EL (cell line): Measurements from ENCODE around the gene LRRN3.
A peak's percentile ranks its signal among the peaks of the same experiment; 100 is the strongest.

Experiments used
- DNase-seq: peaks from one replicate; pipeline ENCODE4 v3.0.0-alpha.2; 2016

LRRN3 gene

DNA sequence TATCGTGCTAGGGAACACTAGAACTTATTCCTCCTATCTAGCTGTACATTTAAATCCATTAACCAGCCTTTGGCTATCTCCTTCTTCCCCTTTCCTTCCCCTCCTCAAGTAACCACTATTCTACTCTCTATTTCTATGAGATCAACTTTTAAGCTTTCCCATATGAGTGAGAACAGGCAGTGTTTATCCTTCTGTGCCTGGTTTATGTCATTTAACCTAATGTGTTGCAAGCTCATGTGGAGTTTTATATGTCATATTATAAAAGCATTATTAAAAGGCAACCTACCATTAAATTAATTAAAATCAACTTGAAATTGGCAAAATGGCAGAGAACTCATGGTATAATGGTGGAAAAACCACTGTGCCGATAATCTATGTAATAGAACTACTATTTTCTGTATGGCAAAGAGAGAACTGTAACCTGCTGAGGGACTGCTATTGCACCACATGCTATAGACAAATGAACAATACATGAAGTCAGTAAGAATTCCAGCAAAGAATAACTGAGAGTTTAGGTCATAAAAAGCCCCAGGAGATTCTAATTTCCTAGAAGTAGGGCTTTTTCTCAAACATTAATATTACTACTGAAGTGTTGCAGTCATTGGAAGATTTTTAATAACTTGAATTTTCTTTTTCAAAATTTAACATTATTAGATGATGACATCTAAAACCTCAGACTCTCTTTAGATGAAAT is 81.8 kb downstream of the LRRN3 start:
- DNase-seq = peak; percentile 7

DNA sequence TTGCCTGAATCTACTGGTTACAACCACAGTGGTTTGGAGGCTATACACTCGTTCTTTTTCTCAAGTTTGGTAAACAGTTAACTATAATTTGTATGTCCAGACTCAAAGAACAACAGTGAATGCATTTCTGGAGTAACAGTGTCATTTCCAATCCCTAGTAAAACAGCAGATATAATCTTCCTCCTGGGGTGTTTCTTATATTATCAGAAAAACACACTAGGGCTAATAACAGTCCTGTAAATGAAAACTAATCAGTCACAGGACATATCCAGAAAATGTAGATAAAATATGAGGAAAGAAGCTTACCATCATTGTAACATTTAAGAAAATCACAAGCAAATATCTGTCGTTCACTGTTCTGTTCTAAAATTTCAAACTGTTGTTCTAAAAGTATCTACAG is 82.6 kb downstream of the LRRN3 start:
- DNase-seq = no peak

DNA sequence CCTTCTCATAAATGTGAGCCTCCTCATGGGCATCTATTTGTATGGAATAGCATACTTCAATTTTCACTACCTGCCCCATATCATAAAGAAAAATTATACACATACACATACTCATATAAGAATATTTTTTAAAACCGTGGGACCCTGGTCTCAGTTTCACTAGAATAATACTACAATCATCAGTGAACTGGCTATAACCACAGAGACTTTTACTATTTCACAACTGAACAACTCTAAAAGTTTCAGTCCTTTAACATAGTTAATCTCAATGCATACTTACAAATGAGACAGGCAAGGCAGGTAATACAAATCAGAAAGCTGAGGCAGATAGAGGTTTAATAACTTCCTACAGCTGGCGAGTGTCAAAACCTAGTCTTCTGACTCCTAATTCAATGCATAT is 83.1 kb downstream of the LRRN3 start:
- no peak for DNase-seq

DNA sequence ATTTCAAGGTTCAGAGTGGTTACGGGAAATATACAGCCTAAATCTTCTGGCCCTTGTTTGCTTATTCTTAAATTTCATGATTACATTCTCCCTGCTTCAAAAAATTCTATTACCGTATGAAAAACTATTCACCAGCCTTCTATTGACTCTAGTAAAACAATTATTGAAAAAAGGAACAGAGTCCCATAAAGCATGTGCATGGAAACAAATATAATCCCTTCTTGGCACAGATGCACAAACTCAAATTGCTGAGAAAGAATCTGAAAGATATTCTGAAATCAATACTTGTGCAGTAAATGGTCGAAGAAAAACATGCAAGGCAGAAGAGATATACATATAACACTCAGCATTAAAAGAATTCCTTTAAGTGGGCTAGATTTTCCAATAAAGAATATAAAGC is 83.6 kb downstream of the LRRN3 start:
- DNase-seq = no peak
